ENCODE results near the gene CPLX4. TPM values are rescaled to one million over a fixed set of nuclear protein-coding genes. Genes with fewer than 3 reads are reported as not detected.

The CPLX4 gene
- total RNA-seq, 1 experiment from 2014 or later = not detected

- POLR2A ChIA-PET = no interaction called here
- H3K4me1 Mint-ChIP-seq = peaks cover 4% of the 10 kb centered on the region
Measured at GRCh38 chr18:59328683-59329082, 10.2 kb upstream of the CPLX4 start.

More at GRCh38 chr18:59328683-59329082, 10.2 kb upstream of the CPLX4 start:
- no peak for TF ChIP-seq GABPB1 (CRISPR knock-in tag; IDR thresholded peaks at IDR 0.05)
- no peak for TF ChIP-seq HMGA2 (CRISPR knock-in tag; IDR thresholded peaks at IDR 0.05)
- TF ChIP-seq ZNF121 (CRISPR knock-in tag; IDR thresholded peaks at IDR 0.05) = no peak
- no peak for TF ChIP-seq CTCF (IDR thresholded peaks at IDR 0.05)
- TF ChIP-seq, protein P1, sequence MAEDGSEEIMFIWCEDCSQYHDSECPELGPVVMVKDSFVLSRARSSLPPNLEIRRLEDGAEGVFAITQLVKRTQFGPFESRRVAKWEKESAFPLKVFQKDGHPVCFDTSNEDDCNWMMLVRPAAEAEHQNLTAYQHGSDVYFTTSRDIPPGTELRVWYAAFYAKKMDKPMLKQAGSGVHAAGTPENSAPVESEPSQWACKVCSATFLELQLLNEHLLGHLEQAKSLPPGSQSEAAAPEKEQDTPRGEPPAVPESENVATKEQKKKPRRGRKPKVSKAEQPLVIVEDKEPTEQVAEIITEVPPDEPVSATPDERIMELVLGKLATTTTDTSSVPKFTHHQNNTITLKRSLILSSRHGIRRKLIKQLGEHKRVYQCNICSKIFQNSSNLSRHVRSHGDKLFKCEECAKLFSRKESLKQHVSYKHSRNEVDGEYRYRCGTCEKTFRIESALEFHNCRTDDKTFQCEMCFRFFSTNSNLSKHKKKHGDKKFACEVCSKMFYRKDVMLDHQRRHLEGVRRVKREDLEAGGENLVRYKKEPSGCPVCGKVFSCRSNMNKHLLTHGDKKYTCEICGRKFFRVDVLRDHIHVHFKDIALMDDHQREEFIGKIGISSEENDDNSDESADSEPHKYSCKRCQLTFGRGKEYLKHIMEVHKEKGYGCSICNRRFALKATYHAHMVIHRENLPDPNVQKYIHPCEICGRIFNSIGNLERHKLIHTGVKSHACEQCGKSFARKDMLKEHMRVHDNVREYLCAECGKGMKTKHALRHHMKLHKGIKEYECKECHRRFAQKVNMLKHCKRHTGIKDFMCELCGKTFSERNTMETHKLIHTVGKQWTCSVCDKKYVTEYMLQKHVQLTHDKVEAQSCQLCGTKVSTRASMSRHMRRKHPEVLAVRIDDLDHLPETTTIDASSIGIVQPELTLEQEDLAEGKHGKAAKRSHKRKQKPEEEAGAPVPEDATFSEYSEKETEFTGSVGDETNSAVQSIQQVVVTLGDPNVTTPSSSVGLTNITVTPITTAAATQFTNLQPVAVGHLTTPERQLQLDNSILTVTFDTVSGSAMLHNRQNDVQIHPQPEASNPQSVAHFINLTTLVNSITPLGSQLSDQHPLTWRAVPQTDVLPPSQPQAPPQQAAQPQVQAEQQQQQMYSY (CRISPR knock-in tag; IDR thresholded peaks at IDR 0.05) = no peak
- TF ChIP-seq FOXP1 (CRISPR knock-in tag; IDR thresholded peaks at IDR 0.05; ENCODE audit: borderline replicate concordance) = no peak
- TF ChIP-seq SOX15 (CRISPR knock-in tag; IDR thresholded peaks at IDR 0.05) = no peak
- no peak for TF ChIP-seq TEAD4 (CRISPR knock-in tag; IDR thresholded peaks at IDR 0.05)
- no peak for TF ChIP-seq ZBTB43 (CRISPR knock-in tag; IDR thresholded peaks at IDR 0.05)
- TF ChIP-seq ZBTB21 (CRISPR knock-in tag; IDR thresholded peaks at IDR 0.05; ENCODE audit: borderline replicate concordance) = no peak
- TF ChIP-seq, protein P2, sequence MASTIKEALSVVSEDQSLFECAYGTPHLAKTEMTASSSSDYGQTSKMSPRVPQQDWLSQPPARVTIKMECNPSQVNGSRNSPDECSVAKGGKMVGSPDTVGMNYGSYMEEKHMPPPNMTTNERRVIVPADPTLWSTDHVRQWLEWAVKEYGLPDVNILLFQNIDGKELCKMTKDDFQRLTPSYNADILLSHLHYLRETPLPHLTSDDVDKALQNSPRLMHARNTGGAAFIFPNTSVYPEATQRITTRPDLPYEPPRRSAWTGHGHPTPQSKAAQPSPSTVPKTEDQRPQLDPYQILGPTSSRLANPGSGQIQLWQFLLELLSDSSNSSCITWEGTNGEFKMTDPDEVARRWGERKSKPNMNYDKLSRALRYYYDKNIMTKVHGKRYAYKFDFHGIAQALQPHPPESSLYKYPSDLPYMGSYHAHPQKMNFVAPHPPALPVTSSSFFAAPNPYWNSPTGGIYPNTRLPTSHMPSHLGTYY (CRISPR knock-in tag; IDR thresholded peaks at IDR 0.05) = no peak
- TF ChIP-seq, protein P3, sequence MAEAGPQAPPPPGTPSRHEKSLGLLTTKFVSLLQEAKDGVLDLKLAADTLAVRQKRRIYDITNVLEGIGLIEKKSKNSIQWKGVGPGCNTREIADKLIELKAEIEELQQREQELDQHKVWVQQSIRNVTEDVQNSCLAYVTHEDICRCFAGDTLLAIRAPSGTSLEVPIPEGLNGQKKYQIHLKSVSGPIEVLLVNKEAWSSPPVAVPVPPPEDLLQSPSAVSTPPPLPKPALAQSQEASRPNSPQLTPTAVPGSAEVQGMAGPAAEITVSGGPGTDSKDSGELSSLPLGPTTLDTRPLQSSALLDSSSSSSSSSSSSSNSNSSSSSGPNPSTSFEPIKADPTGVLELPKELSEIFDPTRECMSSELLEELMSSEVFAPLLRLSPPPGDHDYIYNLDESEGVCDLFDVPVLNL (CRISPR knock-in tag; IDR thresholded peaks at IDR 0.05; ENCODE audit: borderline replicate concordance, low read depth) = no peak
- TF ChIP-seq GRHL2 (CRISPR knock-in tag; IDR thresholded peaks at IDR 0.05; ENCODE audit: insufficient replicate concordance, severe bottlenecking) = no peak
- TF ChIP-seq ZSCAN18 (CRISPR knock-in tag; IDR thresholded peaks at IDR 0.05) = no peak
- no peak for TF ChIP-seq USF1 (CRISPR knock-in tag; IDR thresholded peaks at IDR 0.05)
- no peak for TF ChIP-seq ZNF281 (CRISPR knock-in tag; IDR thresholded peaks at IDR 0.05)
- no peak for TF ChIP-seq OVOL2 (CRISPR knock-in tag; IDR thresholded peaks at IDR 0.05; ENCODE audit: borderline replicate concordance)
- no peak for DNase-seq (ENCODE audit: low spot score)
- no peak for ATAC-seq
- H3K9me3 Mint-ChIP-seq = 0 out of 2 replicates have a peak, but pooled peaks cover 5% of the 10 kb centered on the region
- CTCF ChIA-PET = no interaction called here
- H3K27me3 Mint-ChIP-seq (ENCODE audit: low read depth) = no peaks in the 10 kb centered on the region
- peaks cover 40% of the 10 kb centered on the region for H3K36me3 Mint-ChIP-seq
- no peak overlapping the region for H3K4me3 Mint-ChIP-seq
- no peak overlapping the region for H3K27ac Mint-ChIP-seq
